ENCODE data around the gene NEUROD6. TPM values are rescaled to one million over a fixed set of nuclear protein-coding genes. Genes with fewer than 3 reads are reported as not detected.

The NEUROD6 gene
- total and polyA plus RNA-seq, 2 experiments from 2014 or later = not detected

DNA sequence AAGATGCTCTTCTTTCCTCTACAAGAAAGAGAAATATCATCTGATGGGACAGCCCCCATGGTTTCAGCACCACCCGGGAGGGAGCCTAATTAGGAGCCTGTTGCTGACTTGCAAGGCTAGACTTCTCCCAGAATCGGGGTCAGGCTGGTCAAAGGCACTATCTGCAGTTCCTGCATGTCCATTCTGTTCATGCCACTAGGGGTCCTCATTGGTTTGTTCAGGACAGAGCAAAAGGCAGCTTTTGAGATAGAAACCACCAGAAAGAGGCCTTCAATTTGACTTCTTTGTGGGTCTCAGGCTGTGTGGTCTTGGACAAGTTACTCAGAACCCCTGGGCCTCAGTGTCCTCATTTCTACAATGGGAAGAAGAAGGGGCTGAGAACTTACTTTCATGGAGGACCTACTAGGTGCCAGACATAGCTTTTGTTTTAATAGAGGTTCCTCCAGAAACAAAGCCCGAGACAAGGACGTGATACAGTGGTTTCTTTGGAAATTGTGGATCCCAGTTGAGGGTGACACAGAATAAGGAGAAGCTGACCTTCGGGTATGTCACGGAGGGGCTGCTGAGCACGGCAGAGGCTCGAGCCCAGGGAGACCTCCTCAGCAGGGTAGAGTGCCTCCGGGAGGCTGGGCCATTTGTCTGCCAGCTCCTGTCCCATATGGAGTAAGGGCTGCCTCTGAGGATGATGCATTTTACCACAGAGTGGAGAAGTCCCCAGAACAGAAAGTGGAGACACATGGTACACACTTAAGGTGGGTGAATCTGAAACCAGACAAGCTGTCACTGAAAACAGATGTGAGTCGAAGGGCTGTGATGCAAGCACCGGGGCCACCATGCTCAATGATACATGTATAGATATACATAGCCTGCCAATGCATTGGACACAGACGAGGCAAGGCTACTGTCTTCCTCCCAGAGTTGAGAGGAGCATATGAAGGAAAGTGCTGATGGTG, 33.1 kb upstream of the NEUROD6 start:
- Histone ChIP-seq H3K79me2 (replicated peaks; ENCODE audit: insufficient read depth) (no peaks in the 10 kb centered on the region), H3K27ac (ENCODE audit: low read depth) (no peak overlapping the region), H3F3A (replicated peaks; ENCODE audit: low read depth) (no peaks in the 10 kb centered on the region), H3K4me3 (no peak overlapping the region), H4K20me1 (replicated peaks; ENCODE audit: insufficient read depth) (no peaks in the 10 kb centered on the region), H3K4me1 (ENCODE audit: insufficient read depth) (peaks cover 16% of the 10 kb centered on the region), H3K4me2 (no peak overlapping the region), H3K27me3 (ENCODE audit: insufficient read depth) (peaks cover 9% of the 10 kb centered on the region; the same call in 1 of the 2 replicates), H3K36me3 (ENCODE audit: insufficient read depth) (no peaks in the 10 kb centered on the region), H3K9me2 (ENCODE audit: insufficient read depth) (no peaks in the 10 kb centered on the region), H2AFZ (peak overlapping the region; percentile 0; the same call in 1 of the 2 replicates)
- peak; percentile 88 for DNase-seq (ENCODE audit: low spot score)
- Mint-ChIP-seq H3K4me1 (peaks cover 26% of the 10 kb centered on the region; the same call in 2 of the 3 replicates), H3K36me3 (ENCODE audit: low read depth) (no peaks in the 10 kb centered on the region), H3K27ac (no peak overlapping the region), H3K9me3 (no peaks in the 10 kb centered on the region), H3K27me3 (ENCODE audit: insufficient read depth, low read depth, poor library complexity) (peaks cover 9% of the 10 kb centered on the region), H3K4me3 (no peak overlapping the region)
- TF ChIP-seq, protein P1, sequence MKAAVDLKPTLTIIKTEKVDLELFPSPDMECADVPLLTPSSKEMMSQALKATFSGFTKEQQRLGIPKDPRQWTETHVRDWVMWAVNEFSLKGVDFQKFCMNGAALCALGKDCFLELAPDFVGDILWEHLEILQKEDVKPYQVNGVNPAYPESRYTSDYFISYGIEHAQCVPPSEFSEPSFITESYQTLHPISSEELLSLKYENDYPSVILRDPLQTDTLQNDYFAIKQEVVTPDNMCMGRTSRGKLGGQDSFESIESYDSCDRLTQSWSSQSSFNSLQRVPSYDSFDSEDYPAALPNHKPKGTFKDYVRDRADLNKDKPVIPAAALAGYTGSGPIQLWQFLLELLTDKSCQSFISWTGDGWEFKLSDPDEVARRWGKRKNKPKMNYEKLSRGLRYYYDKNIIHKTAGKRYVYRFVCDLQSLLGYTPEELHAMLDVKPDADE (IDR thresholded peaks at IDR 0.05) = no peak
- no peak for TF ChIP-seq JUNB (IDR thresholded peaks at IDR 0.05; ENCODE audit: unreplicated experiment)
- no peak for TF ChIP-seq POLR2AphosphoS5 (IDR thresholded peaks at IDR 0.05; ENCODE audit: low read depth)
- TF ChIP-seq CTCF (conservative IDR thresholded peaks at IDR 0.05; ENCODE audit: low read depth in 2 of 2) = peak; percentile 74 to 95
- TF ChIP-seq EZH2phosphoT487 (IDR thresholded peaks at IDR 0.05; ENCODE audit: unreplicated experiment) = no peak
- no peak for TF ChIP-seq ZNF331 (CRISPR knock-in tag; IDR thresholded peaks at IDR 0.05; ENCODE audit: low read depth)
- peak; percentile 94 for ATAC-seq

DNA sequence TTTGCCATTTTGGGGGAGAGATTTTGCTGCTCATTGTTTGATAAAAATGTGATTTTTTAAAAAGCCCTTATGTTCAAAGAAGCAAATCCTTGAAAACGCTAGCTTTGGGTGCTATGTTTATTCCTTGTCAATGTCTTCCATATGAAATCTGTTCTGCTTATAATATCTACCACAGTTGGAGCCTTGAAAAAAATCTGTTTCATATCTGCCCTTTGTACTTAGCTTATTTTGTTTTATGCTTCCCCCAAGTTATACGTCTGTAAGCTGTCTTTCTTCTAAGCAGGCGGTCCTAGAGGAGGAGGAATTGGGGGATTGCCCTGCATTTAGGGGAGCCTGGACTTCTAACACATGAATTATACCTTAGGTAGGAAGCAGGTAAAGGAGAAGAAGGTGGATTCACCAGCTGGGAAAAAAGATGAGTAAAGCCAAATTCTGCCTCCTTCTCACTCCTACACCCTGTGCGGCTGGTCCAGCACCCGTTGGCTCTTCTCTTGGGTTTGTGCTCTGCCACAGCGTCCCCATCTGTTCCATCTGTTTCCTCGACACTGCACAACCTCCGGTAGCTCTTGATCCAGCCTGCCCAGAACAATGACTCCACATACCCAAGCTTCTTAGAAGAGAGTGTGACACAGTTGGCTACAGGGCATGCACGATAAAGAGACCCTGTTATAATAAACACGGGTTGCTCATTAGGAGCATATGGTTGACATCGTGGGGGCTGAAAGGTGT, 31.9 kb upstream of the NEUROD6 start:
- Histone ChIP-seq H3K4me3 (no peak overlapping the region), H3K4me1 (ENCODE audit: insufficient read depth) (peaks cover 16% of the 10 kb centered on the region), H3F3A (replicated peaks; ENCODE audit: low read depth) (no peaks in the 10 kb centered on the region), H3K4me2 (0 out of 2 replicates have a peak overlapping the region, but pooled peaks have one; percentile 45), H4K20me1 (replicated peaks; ENCODE audit: insufficient read depth) (no peaks in the 10 kb centered on the region), H3K36me3 (ENCODE audit: insufficient read depth) (no peaks in the 10 kb centered on the region), H3K9me2 (ENCODE audit: insufficient read depth) (no peaks in the 10 kb centered on the region), H3K27ac (ENCODE audit: low read depth) (no peak overlapping the region), H3K27me3 (ENCODE audit: insufficient read depth) (peaks cover 9% of the 10 kb centered on the region; the same call in 1 of the 2 replicates), H2AFZ (no peak overlapping the region), H3K79me2 (replicated peaks; ENCODE audit: insufficient read depth) (no peaks in the 10 kb centered on the region)
- peak; percentile 14; the same call in 1 of the 3 replicates for ATAC-seq
- H3K4me1 Mint-ChIP-seq = peaks cover 26% of the 10 kb centered on the region; the same call in 2 of the 3 replicates
- H3K9me3 Mint-ChIP-seq = no peaks in the 10 kb centered on the region
- no peaks in the 10 kb centered on the region for H3K36me3 Mint-ChIP-seq (ENCODE audit: low read depth)
- no peak overlapping the region for H3K4me3 Mint-ChIP-seq
- H3K27me3 Mint-ChIP-seq (ENCODE audit: insufficient read depth, low read depth, poor library complexity) = peaks cover 7% of the 10 kb centered on the region
- DNase-seq (ENCODE audit: low spot score) = no peak
- no peak overlapping the region for H3K27ac Mint-ChIP-seq
- no peak for TF ChIP-seq JUNB (IDR thresholded peaks at IDR 0.05; ENCODE audit: unreplicated experiment)
- no peak for TF ChIP-seq ZNF462 (CRISPR knock-in tag; IDR thresholded peaks at IDR 0.05)
- no peak for TF ChIP-seq STAT1 (IDR thresholded peaks at IDR 0.05; ENCODE audit: unreplicated experiment)
- no peak for TF ChIP-seq CREB1 (CRISPR knock-in tag; IDR thresholded peaks at IDR 0.05; ENCODE audit: low read depth)
- TF ChIP-seq EZH2 (IDR thresholded peaks at IDR 0.05; ENCODE audit: low read depth, unreplicated experiment) = no peak

All from GM23338 (cell line).